Spleen (tissue), 7 donors: ENCODE data around the gene TGFBR3L.

ENCODE experiments used
- CTCF ChIP-seq, 11 experiments: fragments of 200-600 bp in 7 of 11; fragments of 450-650 bp in 4 of 11; sonication (generic) in 4 of 11; IDR thresholded peaks in 8 of 11; conservative IDR thresholded peaks in 3 of 11; 1 replicate in 7 of 11; 2 replicates in 4 of 11; pipeline versions ENCODE4 v1.4.0 to v1.8.0; 2016 to 2021; ENCODE audit warnings: antibody characterized with exemption in 11 of 11, inconsistent platforms in 4 of 11, mild to moderate bottlenecking in 1 of 11
- POLR2A ChIP-seq, 3 donors: fragments of 450-650 bp; IDR thresholded peaks; one replicate each; pipeline ENCODE4 v1.5.1; 2017; ENCODE audit warnings: antibody characterized with exemption in 3 of 3, mild to moderate bottlenecking in 1 of 3
- POLR2AphosphoS5 ChIP-seq, 3 donors: sonication (generic); formaldehyde crosslinking; IDR thresholded peaks; one replicate each; pipeline ENCODE4 v1.5.1; 2017; ENCODE audit warnings: antibody characterized with exemption in 3 of 3
- donor health status: DM: no; HTN: no; CAD: no; lungs with moderate emphysema.
- donor health status: DM: no; HTN: no; CAD: no.
- donor health status: DM: no; HTN: no; CAD: no.

- no peak for TF ChIP-seq POLR2A (IDR thresholded peaks at IDR 0.05)
- TF ChIP-seq CTCF (IDR thresholded peaks at IDR 0.05 in 8 of 11, conservative IDR thresholded peaks at IDR 0.05 in 3 of 11): no peak
- no peak for TF ChIP-seq POLR2AphosphoS5 (IDR thresholded peaks at IDR 0.05)
Observed at GRCh38 chr19:7918615-7919421, 4.2 kb downstream of the TGFBR3L start.
